ENCODE results near the gene ATP6V0C.

- TF ChIP-seq POLR2A (IDR thresholded peaks at IDR 0.05) (no peak), CTCF (IDR thresholded peaks at IDR 0.05) (no peak)
Observed at GRCh38 chr16:2535625-2536013, 21.9 kb downstream of the ATP6V0C start.

Data from body of pancreas (tissue), 4 donors.